Stimulated activated CD4-positive, alpha-beta T cell treated with anti-CD3 and anti-CD28 coated beads, Interleukin-1b, Interleukin-23, amount 100 ng/mL, for 1 hour (primary cell): Measurements from ENCODE around the gene PPFIA2.

Experiments
- DNase-seq, 2 donors: peaks; one replicate each; pipeline ENCODE4 v3.0.0-alpha.2; 2020; ENCODE audit warnings: low read depth in 2 of 2

The PPFIA2 gene

GRCh38 chr12:81274637-81275529 is 484.3 kb downstream of the PPFIA2 start:
- DNase-seq, result no peak

GRCh38 chr12:81270385-81270784 is 488.8 kb downstream of the PPFIA2 start:
- no peak for DNase-seq

GRCh38 chr12:81263072-81263471 is 496.1 kb downstream of the PPFIA2 start:
- DNase-seq, result no peak

GRCh38 chr12:81261508-81262207 is 497.5 kb downstream of the PPFIA2 start:
- DNase-seq, result no peak

- no peak for DNase-seq
These were observed 499.8 kb downstream of the PPFIA2 start for GRCh38 chr12:81259360-81259759.

- no peak for DNase-seq
These were observed 501.1 kb downstream of the PPFIA2 start for GRCh38 chr12:81257947-81258551.

- DNase-seq, result no peak
These were observed 503.2 kb downstream of the PPFIA2 start for GRCh38 chr12:81255947-81256346.

- DNase-seq, result no peak
These were observed 503.7 kb downstream of the PPFIA2 start for GRCh38 chr12:81255456-81255855.

GRCh38 chr12:81253360-81253759 is 505.8 kb downstream of the PPFIA2 start:
- DNase-seq, result no peak

DNA sequence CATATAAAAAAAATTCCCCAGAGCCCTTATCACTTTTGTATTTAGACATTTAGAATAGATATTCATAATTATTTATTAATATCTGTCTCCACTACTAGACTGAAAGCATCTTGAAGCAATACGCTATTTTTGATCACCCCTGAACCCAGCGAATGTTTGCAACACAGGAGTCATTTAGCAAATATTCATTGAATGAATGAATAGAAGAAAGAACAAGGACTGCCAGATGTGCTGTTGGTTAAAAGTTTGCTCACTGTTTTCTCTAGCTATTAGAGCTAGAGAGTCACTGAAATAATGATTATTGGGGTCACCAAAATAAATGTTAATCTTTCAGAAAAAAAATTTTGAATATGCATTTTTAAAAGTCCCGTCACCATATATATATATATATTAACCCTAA is 506.9 kb downstream of the PPFIA2 start:
- no peak for DNase-seq

DNA sequence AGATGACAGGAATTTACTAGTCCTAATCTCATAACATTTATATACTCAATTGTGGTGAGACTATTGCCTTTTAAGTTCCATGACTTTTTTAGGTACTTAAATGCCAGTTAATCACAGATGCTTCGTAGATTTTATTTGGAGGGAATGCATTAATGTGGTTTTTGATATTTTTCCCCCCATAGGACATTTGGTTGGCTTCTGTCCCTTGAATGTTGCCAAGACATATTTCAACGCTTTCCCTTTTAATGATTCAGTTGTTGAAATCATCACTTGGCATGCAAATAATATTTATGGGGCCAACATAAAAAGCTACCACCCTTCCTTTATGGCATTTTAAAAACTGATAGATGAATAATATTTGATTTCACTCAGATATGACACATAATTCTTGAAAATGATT is 509.2 kb downstream of the PPFIA2 start:
- DNase-seq, result no peak

DNA sequence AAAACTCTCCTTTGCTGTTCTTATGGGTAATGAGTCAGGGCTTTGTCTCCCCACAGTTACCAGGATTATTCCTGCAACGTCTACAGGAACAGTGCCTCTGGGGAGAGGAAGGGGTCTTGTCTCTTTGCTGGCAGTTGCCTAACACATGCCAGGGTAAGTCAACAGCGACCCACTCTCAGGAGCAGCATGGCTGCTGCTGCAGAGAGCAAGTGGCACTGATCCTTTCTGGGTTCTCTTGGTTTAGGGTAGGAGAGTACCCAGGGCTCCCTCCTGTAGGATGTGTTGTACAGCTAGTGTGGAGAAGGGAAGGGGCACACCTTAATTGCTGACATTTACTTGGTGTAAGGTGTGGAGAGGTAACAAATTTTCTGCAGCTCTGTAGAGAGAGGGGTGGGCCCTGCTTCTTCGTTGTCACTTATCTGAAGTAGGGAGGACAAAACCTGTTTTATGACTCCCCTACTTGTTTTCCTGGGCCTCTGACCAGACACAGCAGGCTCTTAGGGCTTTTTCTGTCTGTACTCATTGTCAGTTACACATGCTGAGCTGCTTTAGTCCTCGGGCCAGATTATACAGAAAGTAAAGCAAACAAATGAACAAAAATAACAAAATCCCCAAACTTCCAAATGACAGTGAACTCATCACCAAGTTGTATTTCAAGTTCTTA is 513.1 kb downstream of the PPFIA2 start:
- DNase-seq, result no peak

GRCh38 chr12:81245458-81245857 is 513.7 kb downstream of the PPFIA2 start:
- no peak for DNase-seq

GRCh38 chr12:81231574-81232368 is 527.4 kb downstream of the PPFIA2 start:
- no peak for DNase-seq

GRCh38 chr12:81229759-81230158 is 529.4 kb downstream of the PPFIA2 start:
- DNase-seq, result no peak

DNA sequence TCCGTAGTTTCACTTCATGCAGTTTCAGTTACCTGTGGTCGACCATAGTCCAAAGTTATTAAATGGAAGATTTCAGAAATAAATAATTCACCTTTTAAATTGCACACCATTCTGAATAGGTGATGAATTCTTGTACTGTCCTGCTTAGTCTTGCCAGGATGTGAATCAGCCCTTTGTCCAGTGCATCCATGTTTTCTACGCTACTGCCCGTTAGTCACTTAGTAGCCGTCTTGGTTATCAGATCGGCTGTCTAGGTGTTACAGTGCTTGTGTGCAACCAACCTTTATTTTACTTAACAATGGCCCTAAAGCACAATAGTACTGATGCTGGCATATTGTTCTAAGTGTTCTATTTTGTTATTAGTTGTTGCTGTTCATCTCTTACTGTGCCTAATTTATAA is 534.5 kb downstream of the PPFIA2 start:
- DNase-seq, result no peak

DNA sequence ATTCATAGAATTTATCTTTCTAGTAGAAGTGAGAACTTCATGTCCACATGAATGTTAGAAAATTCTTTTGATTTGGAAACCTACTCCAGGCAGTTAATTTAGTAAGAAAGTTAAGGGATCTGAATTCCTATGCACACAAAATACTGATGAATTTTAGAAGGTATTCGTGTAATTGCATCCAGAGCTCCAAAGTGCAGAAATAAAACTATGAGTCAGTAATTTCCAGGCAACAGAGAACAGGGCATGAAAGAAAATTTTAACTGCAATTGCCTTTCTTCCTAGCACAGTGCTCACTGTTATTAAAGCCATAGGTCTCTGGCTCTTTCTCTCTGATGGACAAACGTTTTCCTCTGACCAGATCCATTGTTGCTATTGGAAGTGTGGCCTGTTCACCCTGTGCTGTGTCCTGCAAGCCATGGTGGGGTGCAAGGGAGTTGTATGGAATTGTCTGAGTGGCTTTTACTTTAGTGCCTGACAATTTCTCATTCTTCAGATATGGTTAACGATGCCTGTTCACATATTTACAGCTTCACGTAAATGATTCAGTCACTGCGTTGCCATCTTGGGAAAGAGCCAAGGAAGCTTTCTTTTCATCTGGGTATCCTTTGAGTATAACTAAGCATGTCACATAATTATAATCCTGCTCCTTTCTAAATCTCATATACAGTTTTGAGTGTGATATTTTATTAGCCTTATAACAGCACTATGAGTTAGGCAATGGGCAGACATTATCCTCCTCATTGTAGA is 536.1 kb downstream of the PPFIA2 start:
- DNase-seq, result no peak

GRCh38 chr12:81221681-81222080 is 537.5 kb downstream of the PPFIA2 start:
- DNase-seq, result no peak

GRCh38 chr12:81216739-81217138 is 542.4 kb downstream of the PPFIA2 start:
- DNase-seq, result no peak

GRCh38 chr12:81212996-81213696 is 546.0 kb downstream of the PPFIA2 start:
- no peak for DNase-seq
